NCI-H2227 (cell line): ENCODE data around the gene CFD.
"Not testable (repeated sequence)": the region's sequence is repeated elsewhere in the genome, so short reads cannot be mapped to it uniquely, and the experiment has no call there.

Experiments
- DNase-seq: peaks from one replicate; lab custom pipeline; 2025; ENCODE audit not compliant: unreplicated experiment; lab: John Stamatoyannopoulos, UW

CFD gene

GRCh38 chr19:870963-871401 lies 11.5 kb downstream of the CFD start:
- DNase-seq = no peak

GRCh38 chr19:871446-872265 lies 12.2 kb downstream of the CFD start:
- DNase-seq = peak; percentile 16

GRCh38 chr19:872266-872951 lies 12.9 kb downstream of the CFD start:
- DNase-seq = peak; percentile 51

- peak; percentile 28 for DNase-seq
These were observed 13.6 kb downstream of the CFD start for GRCh38 chr19:873084-873483.

- DNase-seq = no peak
These were observed 14.1 kb downstream of the CFD start for GRCh38 chr19:873561-874041.

GRCh38 chr19:875265-875879 lies 15.9 kb downstream of the CFD start:
- no peak for DNase-seq

GRCh38 chr19:876089-876488 lies 16.6 kb downstream of the CFD start:
- no peak for DNase-seq

GRCh38 chr19:876780-877314 lies 17.4 kb downstream of the CFD start:
- DNase-seq = no peak

- not testable (repeated sequence) for DNase-seq
These were observed 18.7 kb downstream of the CFD start for GRCh38 chr19:877992-878660.

GRCh38 chr19:878751-879561 lies 19.5 kb downstream of the CFD start:
- not testable (repeated sequence) for DNase-seq

- DNase-seq = no peak
These were observed 20.4 kb downstream of the CFD start for GRCh38 chr19:879711-880438.

- DNase-seq = no peak
These were observed 22.1 kb downstream of the CFD start for GRCh38 chr19:881385-882071.

GRCh38 chr19:882871-883497 lies 23.5 kb downstream of the CFD start:
- no peak for DNase-seq

- no peak for DNase-seq
These were observed 24.3 kb downstream of the CFD start for GRCh38 chr19:883661-884211.

- DNase-seq = no peak
These were observed 25.2 kb downstream of the CFD start for GRCh38 chr19:884420-885211.

- DNase-seq = no peak
These were observed 26.2 kb downstream of the CFD start for GRCh38 chr19:885536-886224.

- DNase-seq = no peak
These were observed 27.6 kb downstream of the CFD start for GRCh38 chr19:887072-887471.
